HTR-8/SVneo (cell line): ENCODE results near the gene TECR.
"Not testable (repeated sequence)": the region's sequence is repeated elsewhere in the genome, so short reads cannot be mapped to it uniquely, and the experiment has no call there.

Experiments
- DNase-seq: peaks from one replicate; pipeline ENCODE4 v3.0.0; 2011; ENCODE audit warnings: low spot score, mixed read lengths; ENCODE audit not compliant: insufficient read length
- FAIRE-seq: peaks from 2 replicates; lab custom pipeline; 2011; peaks lifted over from hg19 to GRCh38; lab: Jason Lieb, UNC

Gene TECR

GRCh38 chr19:14577264-14577663, 47.9 kb downstream of the TECR start:
- FAIRE-seq (no peak), DNase-seq (no peak)

- FAIRE-seq: no peak
Observed at GRCh38 chr19:14577885-14578427, 48.6 kb downstream of the TECR start.

GRCh38 chr19:14580623-14581237, 51.3 kb downstream of the TECR start:
- no peak for DNase-seq
- FAIRE-seq: no peak

More at GRCh38 chr19:14577885-14578427, 48.6 kb downstream of the TECR start:
- DNase-seq: no peak

GRCh38 chr19:14582894-14583340, 53.5 kb downstream of the TECR start, which contains the start of gene CLEC17A:
CLEC17A (plus strand) TSS chr19:14583084; CDS start chr19:14583161, 77 bp downstream.
- no peak for FAIRE-seq

GRCh38 chr19:14584372-14584771, 55.0 kb downstream of the TECR start:
- DNase-seq, FAIRE-seq: not testable (repeated sequence)

More at GRCh38 chr19:14582894-14583340, 53.5 kb downstream of the TECR start, which contains the start of gene CLEC17A:
- no peak for DNase-seq

- FAIRE-seq, DNase-seq: not testable (repeated sequence)
Observed at GRCh38 chr19:14585187-14585586, 55.8 kb downstream of the TECR start.

GRCh38 chr19:14589433-14589832, 60.0 kb downstream of the TECR start:
- FAIRE-seq, DNase-seq: not testable (repeated sequence)

GRCh38 chr19:14595558-14595957, 66.2 kb downstream of the TECR start:
- DNase-seq (no peak), FAIRE-seq (peak; percentile 98)

- DNase-seq (no peak), FAIRE-seq (no peak)
Observed at GRCh38 chr19:14599548-14600147, 70.3 kb downstream of the TECR start.

GRCh38 chr19:14603990-14604387, 74.6 kb downstream of the TECR start:
- DNase-seq (no peak), FAIRE-seq (no peak)

- no peak for DNase-seq
- no peak for FAIRE-seq
Observed at GRCh38 chr19:14606627-14607026, 77.2 kb downstream of the TECR start.

- no peak for FAIRE-seq
- DNase-seq: no peak
Observed at GRCh38 chr19:14611051-14611450, 81.7 kb downstream of the TECR start.

GRCh38 chr19:14612242-14612641, 82.8 kb downstream of the TECR start:
- DNase-seq, FAIRE-seq: not testable (repeated sequence)

GRCh38 chr19:14612657-14613056, 83.3 kb downstream of the TECR start:
- FAIRE-seq: no peak
- no peak for DNase-seq

- FAIRE-seq, DNase-seq: not testable (repeated sequence)
Observed at GRCh38 chr19:14613399-14614098, 84.2 kb downstream of the TECR start.

GRCh38 chr19:14614099-14614412, 84.7 kb downstream of the TECR start:
- no peak for DNase-seq
- no peak for FAIRE-seq
